Kidney glomerular epithelial cell (primary cell): ENCODE measurements around the gene POM121L2.
A peak's percentile ranks its signal among the peaks of the same experiment; 100 is the strongest.

Experiments used
- DNase-seq: peaks from one replicate; lab custom pipeline; 2025; lab: John Stamatoyannopoulos, UW

POM121L2 gene

DNA sequence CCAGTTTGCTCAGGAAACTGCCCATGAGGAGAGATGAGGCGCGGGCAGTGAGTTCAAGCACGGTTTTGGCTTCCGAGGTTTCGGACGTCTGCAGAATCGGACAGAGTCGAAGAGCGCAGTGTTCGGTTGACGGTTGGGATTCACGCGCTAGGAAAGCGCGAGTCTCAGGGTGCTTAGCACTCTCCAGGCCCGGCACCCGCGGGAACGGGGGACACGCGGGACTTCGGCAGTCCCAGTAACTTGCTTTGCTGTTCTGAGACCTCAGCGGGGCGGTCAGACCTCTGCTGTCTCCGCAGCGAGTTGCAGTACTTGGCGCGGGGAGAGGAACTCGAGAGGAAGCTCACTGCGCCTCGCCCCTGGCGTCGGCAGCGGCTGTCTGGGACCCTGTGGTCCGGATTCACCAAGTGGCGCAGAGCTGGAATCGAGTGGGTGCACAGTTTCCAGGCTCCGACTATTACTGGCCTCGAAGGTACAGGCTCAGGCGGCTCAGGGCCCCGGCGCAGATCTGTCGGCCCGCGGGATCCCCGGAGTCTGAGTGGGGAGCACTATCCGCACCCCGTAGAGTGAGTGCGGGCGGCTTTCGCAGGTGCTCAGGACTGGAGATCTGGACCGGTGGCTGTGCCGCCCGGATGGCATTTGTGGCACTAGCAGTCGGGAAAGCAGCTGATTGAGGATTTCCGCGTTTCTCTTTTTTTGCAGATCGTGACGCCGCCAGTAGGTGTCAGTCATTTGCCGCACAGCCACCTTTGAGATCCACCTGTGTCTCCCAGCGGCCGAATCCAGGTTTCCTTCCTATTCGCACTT lies at the start of gene POM121L2:
POM121L2 (minus strand) TSS at position 128 of the 804 bp plus-strand sequence; CDS start at position 25, 103 bp downstream.
- DNase-seq = peak; percentile 79

DNA sequence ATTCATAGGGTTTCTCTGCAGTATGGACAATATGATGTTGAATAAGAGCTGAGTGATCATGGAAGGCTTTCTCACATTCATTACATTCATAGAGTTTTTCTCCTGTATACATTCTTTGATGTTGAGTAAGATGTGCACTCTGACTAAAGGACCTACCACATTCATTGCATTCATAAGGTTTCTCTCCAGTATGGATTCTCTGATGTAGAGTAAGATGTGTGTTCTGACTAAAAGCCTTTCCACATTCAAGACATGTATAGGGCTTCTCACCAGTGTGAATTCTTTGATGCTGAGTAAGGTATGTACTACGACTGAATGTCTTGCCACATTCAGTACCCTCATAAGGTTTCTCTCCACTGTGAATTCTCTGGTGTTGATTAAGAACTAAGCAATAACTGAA lies 47.2 kb upstream of the POM121L2 start:
- DNase-seq = no peak

DNA sequence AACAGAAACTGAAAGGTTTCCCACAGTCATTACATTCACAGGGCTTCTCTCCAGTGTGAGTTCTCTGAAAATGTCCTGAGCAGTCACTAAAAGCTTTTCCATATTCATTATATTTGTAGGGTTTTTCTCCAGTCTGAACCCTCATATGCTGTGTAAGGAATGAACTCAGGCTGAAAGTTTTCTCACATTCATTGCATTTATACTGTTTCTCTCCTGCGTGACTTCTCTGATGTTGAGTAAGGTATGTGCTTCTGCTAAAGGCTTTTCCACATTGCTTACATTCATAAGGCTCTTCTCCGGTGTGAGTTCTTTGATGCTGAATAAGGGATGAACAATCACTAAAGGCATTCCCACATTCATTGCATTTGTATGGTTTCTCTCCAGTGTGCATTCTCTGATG lies 46.7 kb upstream of the POM121L2 start:
- no peak for DNase-seq

- no peak for DNase-seq
Measured at GRCh38 chr6:27352850-27353249, 40.8 kb upstream of the POM121L2 start.

DNA sequence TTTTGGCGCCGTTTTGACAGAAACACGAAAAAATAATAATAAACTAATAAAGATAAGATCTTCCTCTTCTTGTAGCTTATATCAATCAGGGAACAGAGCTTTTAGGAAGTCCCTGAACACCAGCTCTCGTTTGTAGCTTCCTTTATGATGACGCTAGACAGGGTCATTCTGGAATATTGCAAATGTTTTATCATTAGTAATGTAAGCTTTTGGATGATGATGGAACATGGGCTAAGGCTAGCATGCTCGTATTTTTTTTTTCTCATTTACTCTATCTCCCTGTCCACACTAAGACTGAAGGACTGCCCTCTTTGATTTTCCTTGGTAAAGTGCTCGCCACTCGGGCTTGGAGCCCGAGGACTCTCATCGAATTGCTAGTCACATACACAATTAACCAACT lies 22.1 kb upstream of the POM121L2 start:
- no peak for DNase-seq

DNA sequence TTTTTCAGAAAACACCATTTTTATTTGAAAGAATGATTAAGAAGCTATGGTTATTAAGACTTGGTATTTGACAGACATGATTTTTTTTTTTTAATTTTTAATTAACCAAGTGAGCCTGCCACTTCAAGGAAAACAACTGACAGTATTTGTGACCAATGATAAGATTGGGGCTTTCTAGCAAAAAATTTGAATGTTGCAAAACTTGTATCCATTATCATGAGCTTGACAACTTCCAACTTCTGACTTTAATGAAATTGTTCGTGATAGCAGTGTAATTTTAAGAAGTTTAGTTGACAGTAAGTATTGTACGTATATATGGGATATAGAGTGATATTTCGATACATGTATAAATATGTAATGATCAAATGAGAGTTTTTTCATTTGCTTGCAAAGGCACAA lies 21.6 kb upstream of the POM121L2 start:
- no peak for DNase-seq

- DNase-seq = peak; percentile 34
Measured at GRCh38 chr6:27332692-27333641, 20.9 kb upstream of the POM121L2 start.

DNA sequence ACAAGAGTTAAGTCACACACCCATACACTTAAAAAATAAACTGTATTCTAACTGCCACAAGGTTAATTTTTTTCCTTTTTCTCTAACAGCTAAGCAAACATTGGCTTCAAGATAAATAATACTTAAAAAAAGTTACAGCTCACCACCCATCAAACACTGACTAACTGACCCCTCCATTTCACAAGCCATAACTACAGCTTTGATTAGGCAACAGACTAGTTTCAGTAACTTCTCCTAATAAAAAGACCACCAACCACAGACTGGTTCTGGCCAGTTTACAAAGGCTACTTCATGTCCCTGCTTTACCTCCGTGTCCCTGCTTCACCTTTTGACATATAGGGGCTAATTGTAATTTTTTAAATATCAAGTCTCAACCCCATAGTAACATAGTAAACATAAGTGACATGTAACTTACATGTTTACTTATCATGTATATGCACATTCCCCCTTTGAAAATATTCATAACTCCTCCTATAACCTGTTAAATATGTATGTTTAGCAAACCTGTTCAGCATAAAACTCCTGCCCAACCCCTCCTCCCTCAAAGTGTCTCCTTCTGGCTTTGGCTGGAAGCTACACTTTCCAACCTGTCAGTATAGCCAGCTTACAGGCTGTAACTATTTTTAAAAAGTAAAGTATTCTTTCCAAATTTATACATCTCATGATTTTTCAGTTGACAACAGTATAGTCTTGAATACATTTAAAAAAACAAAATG lies 15.1 kb upstream of the POM121L2 start:
- no peak for DNase-seq

DNA sequence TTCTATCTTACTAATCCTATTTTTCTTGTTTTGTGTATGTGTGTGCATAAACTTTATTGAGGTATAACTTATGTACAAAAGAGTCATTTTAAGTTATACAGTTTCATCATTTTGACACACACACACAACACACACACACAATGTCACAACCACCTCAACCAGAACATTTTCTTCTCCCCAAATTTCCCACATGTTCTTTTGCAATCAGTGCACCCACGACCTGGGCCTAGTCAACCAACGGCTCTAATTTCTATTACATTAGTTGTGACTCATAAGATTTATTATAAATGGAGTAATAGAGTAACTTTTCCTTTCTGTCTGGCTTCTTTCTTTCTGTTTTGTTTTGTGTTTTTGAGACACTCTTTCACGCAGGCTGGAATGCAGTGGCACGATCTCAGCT lies 9.8 kb upstream of the POM121L2 start:
- no peak for DNase-seq

- DNase-seq = no peak
Measured at GRCh38 chr6:27321370-27321769, 9.3 kb upstream of the POM121L2 start.

DNA sequence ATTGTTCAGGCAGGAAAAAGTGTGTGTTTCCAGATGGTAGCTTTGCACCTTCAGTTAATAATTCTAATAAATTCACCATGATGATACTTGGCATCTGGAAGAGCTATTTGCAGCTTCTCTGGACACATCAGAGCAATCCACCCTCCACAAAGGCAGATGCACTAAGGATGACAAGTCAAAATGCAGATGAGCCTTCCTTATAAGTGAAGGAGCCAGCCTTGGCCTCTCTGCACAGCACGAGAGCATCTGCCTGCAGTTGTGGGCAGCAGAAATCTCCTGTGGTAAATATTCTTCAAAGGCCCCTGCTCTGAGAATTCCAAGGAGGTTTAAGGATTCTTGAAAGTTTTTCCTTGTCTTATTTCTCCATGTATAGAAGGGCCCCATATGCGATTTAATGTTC lies 6.9 kb upstream of the POM121L2 start:
- no peak for DNase-seq

DNA sequence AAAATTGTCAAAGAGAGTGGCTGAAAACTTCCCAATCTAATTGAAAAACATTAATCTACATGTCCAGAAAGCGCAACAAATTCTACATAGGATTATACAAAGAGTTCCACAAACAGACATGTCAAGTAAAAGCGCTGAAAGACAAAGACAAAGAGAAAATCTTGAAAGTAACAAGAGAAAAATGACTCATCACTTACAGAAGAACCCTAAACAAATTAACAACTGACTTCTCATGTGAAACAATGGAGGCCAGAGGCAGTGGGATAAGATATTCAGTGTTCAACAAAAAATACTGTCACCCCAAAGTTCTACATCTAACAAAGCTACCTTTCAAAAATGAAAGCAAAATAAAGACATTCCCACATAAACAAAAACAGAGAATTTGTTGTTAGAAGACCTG lies 2.0 kb upstream of the POM121L2 start:
- no peak for DNase-seq

GRCh38 chr6:27312950-27313271 lies 838 bp upstream of the POM121L2 start:
- no peak for DNase-seq

- DNase-seq = no peak
Measured at GRCh38 chr6:27311806-27312145, 297 bp downstream of the POM121L2 start.

DNA sequence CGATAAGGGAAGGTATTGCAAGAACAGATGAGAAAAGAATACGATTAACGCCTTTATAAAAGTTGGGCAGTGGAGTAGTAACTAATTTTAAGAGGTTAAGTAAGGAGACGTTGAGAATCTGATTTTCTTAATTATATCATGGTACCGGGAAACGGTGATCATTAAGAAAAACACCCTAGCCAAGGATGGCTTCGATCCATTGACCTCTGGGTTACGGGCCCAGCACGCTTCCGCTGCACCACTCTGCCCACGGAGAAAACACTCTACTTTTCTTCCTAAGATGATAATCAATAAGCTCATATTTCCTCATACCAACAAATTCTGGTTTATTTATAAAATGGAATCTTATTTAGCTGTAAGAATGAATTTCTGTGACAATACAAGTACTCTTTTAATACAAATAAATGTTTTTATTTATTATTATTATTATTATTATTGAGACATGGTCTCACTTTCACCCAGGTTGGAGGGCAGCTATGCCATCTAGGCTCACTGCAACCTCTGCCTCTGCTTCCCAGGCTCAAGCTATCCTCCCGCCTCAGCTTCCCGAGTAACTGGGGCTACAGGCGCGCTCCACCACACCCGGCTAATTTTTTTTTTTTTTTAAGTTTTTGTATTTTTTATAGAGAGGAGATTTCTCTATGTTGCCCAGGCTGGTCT lies 8.3 kb downstream of the POM121L2 start:
- DNase-seq = no peak

DNA sequence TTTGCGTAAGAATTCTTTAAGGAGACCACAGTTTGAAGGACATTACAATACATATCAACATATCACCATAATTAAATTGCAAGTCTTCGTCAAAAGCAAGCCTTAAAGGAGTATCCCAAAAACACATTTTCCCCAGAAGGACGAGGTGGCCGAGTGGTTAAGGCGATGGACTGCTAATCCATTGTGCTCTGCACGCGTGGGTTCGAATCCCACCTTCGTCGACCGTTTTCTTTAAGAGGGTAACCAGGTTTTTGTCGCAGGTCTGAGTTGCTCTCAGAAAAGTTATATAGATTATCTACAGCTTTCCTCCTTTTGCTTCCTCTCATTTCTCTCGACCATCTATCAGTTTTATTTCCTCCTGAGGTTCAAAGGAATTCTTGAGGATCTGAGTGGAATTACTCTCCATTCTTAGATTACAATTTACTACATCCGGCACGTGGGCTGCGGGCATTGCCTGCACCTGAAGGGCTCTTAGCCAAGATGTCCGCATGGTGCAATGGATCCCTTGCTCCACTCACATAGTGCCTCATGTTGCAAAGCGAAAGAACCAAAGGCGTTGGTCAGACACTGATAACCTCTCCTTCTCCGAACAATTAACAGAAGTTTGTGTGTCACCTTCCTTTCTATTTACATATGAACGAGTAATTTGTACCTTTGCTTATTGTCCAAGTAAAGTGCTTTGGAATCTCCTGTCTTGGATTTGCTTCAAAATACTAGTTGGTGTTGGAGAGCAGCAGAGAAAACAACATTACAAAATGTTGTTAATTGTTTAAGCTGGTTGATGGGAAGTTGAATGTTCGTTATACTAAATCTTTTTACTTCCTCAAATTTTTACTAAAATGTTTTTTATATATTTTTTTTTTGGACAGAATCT lies 14.0 kb downstream of the POM121L2 start:
- DNase-seq = peak; percentile 47

DNA sequence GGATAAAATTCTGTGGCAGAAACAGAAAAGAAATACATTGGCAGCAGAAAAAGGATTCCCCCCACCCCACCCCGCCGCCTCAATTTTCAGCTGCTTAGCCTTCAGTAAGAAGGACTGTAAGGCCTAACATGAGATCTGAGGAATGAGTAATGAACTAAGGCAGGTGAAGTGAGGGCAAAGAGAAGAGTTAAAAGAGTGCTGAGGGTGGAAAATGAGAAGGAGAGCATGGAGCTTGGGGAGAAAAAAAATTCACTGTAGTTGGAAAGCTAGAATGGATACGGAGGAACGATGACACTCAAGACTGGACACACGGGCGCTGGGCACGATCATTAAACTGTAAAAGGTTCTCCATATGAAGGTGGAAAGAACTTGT lies 14.6 kb downstream of the POM121L2 start:
- DNase-seq = no peak

DNA sequence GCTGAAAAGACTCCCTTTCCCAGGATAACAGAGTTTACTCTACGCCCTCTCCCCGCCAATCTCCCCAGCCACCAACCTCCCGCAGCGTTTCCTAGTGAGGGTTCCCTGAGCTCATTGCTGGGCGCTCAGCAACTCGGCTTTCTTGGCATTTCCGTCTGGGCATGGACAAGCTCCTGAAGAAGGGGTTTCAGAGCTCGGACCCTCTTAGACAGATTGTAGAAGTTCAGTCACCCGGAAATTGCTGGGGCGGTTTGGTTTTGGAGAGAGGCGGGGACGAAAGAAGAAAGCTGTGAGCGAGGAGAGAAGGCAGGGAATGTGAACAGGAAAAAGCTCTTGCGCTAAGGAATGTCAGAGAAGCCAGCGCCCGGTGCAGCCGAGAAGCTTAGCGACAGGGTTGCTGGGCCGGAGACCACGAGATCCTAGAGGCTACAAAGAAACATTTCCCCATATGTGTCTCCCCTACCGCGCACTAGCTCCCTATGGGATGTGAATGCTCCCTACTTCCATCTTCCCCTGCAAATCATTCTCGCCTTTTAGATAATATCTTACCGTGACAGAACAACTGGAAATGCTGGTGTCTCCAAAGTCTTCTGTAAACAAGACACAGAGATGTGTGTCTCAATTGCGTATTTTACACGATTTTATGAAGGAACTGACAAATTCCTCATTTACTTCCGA lies 15.8 kb downstream of the POM121L2 start:
- peak; percentile 13 for DNase-seq

GRCh38 chr6:27295301-27296079 lies 16.6 kb downstream of the POM121L2 start:
- peak; percentile 65 for DNase-seq

DNA sequence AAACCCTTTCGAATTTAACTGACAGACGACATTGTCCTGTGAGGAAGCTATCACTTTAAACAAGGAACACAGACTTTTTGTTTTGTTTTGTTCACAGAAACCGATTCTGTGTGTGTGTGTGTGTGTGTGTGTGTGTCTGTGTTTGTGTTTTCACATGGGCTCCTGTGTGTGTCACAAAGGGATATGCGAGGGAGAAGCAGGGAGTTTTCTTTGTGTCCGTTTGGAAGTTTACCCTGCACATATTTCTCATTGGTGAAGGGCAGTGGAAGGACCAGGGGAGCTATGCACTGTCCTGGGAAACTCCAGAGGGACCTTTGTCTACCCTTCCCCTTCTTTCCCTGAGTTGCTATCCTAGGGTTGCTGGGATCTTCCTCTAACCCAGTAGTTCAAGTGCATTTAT lies 17.7 kb downstream of the POM121L2 start:
- no peak for DNase-seq
